Measurements from ENCODE around the gene IMMP2L. TPM values are rescaled to one million over a fixed set of nuclear protein-coding genes. Genes with fewer than 3 reads are reported as not detected.

The IMMP2L gene
- total and polyA plus RNA-seq, 2 of the 13 experiments (the other 11 are each of a cell fraction or from before 2014, with no cell fraction given), result 7.8 to 16.9 TPM

GRCh38 chr7:111053035-111053434, 509.3 kb downstream of the IMMP2L start:
- no peaks in the 10 kb centered on the region for H3K36me3 ChIP-seq (replicated peaks in 1 of 2; ENCODE audit: control insufficient read depth in 1 of 2, insufficient read depth in 2 of 2, low read length in 2 of 2)
- BruUV-seq (replicated peaks), result no TSS peak
- in situ Hi-C loops (cut with HindIII; ENCODE audit: extremely low pct_ligation_motif_present, low pct_unique_long_range_greater_than_20kb), result no loop called here
- no peak for TF ChIP-seq SYNCRIP (IDR thresholded peaks at IDR 0.05; ENCODE audit: insufficient read depth, low read depth, low read length)
- FAIRE-seq (no peak), ATAC-seq (no peak), DNase-seq (ENCODE audit: low spot score) (no peak)
- no peaks in the 10 kb centered on the region for H3K4me1 ChIP-seq (ENCODE audit: insufficient read depth, low read length)
- ChIA-PET POLR2A (no interaction called here), CTCF (ENCODE audit: low intra/inter-chr PET ratio, low total read pairs) (no interaction called here)
- no peak overlapping the region for H3K4me3 ChIP-seq (replicated peaks in 1 of 3; ENCODE audit: insufficient read depth in 1 of 3, low read depth in 2 of 3, low read length in 3 of 3)
- no peaks in the 10 kb centered on the region for H4K20me1 ChIP-seq (ENCODE audit: insufficient read depth, low read length)
- H3K9me3 ChIP-seq (ENCODE audit: low read length), result no peaks in the 10 kb centered on the region
- no peaks in the 10 kb centered on the region for H3K27me3 ChIP-seq (ENCODE audit: control insufficient read depth in 1 of 2, insufficient read depth in 2 of 2, low read length in 2 of 2)
- H2AFZ ChIP-seq (ENCODE audit: low read length), result no peak overlapping the region
- no peak overlapping the region for H3K9ac ChIP-seq (ENCODE audit: insufficient read depth, low read depth, low read length)
- 97% methylated on average over 2 of the region's 2 CpGs for WGBS (ENCODE audit: low lambda C conversion rate)
- H3K79me2 ChIP-seq (ENCODE audit: insufficient read depth, low read length), result no peaks in the 10 kb centered on the region
- H3K4me2 ChIP-seq (ENCODE audit: low read depth, low read length), result no peak overlapping the region
- intact Hi-C loops (cut with micrococcal nuclease; ENCODE audit: unreplicated experiment), result no loop called here
- H3K27ac ChIP-seq (ENCODE audit: extremely low read length, insufficient read depth, low read length), result no peak overlapping the region

GRCh38 chr7:111051832-111052231, 510.5 kb downstream of the IMMP2L start:
- Histone ChIP-seq H2AFZ (ENCODE audit: low read length) (no peak overlapping the region), H4K20me1 (ENCODE audit: insufficient read depth, low read length) (no peaks in the 10 kb centered on the region), H3K9me3 (ENCODE audit: low read length) (no peaks in the 10 kb centered on the region), H3K36me3 (replicated peaks in 1 of 2; ENCODE audit: control insufficient read depth in 1 of 2, insufficient read depth in 2 of 2, low read length in 2 of 2) (no peaks in the 10 kb centered on the region), H3K9ac (ENCODE audit: insufficient read depth, low read depth, low read length) (no peak overlapping the region), H3K79me2 (ENCODE audit: insufficient read depth, low read length) (no peaks in the 10 kb centered on the region), H3K27ac (ENCODE audit: extremely low read length, insufficient read depth, low read length) (no peak overlapping the region), H3K4me3 (replicated peaks in 1 of 3; ENCODE audit: insufficient read depth in 1 of 3, low read depth in 2 of 3, low read length in 3 of 3) (no peak overlapping the region), H3K4me1 (ENCODE audit: insufficient read depth, low read length) (peaks cover 10% of the 10 kb centered on the region; the same call in 1 of the 2 replicates), H3K27me3 (ENCODE audit: control insufficient read depth in 1 of 2, insufficient read depth in 2 of 2, low read length in 2 of 2) (no peaks in the 10 kb centered on the region), H3K4me2 (ENCODE audit: low read depth, low read length) (no peak overlapping the region)
- TF ChIP-seq FUBP1 (CRISPR knock-in tag; IDR thresholded peaks at IDR 0.05; ENCODE audit: borderline replicate concordance) (no peak), SYNCRIP (IDR thresholded peaks at IDR 0.05; ENCODE audit: insufficient read depth, low read depth, low read length) (no peak), CEBPB (IDR thresholded peaks at IDR 0.05; ENCODE audit: borderline replicate concordance, low read depth, low read length) (no peak), ZNF18 (CRISPR knock-in tag; IDR thresholded peaks at IDR 0.05; ENCODE audit: insufficient replicate concordance) (no peak), KMT2B (CRISPR knock-in tag; IDR thresholded peaks at IDR 0.05) (no peak), HIC2 (CRISPR knock-in tag; IDR thresholded peaks at IDR 0.05; ENCODE audit: low read depth) (no peak), IKZF4 (CRISPR knock-in tag; IDR thresholded peaks at IDR 0.05; ENCODE audit: borderline replicate concordance, low read depth, not compliant biosample characterization) (no peak), ZBTB38 (CRISPR knock-in tag; IDR thresholded peaks at IDR 0.05) (no peak), EZH2 (conservative IDR thresholded peaks at IDR 0.05; ENCODE audit: low read depth, low read length) (no peak)
- no peak for DNase-seq (ENCODE audit: low spot score)
- ATAC-seq, result no peak
- WGBS (ENCODE audit: low lambda C conversion rate), result 96% methylated on average over 1 of the region's 1 CpG
- intact Hi-C loops (cut with micrococcal nuclease; ENCODE audit: unreplicated experiment) (no loop called here), in situ Hi-C loops (cut with HindIII; ENCODE audit: extremely low pct_ligation_motif_present, low pct_unique_long_range_greater_than_20kb) (no loop called here)
- no TSS peak for BruUV-seq (replicated peaks)
- POLR2A ChIA-PET, result no interaction called here
- no peak for FAIRE-seq
- CTCF ChIA-PET (ENCODE audit: low intra/inter-chr PET ratio, low total read pairs), result no interaction called here

Measured in HepG2 (cell line).